ENCODE results near the gene SMPDL3A. TPM values are rescaled to one million over a fixed set of nuclear protein-coding genes. Genes with fewer than 3 reads are reported as not detected.

SMPDL3A gene
- total and polyA plus RNA-seq, 2 of the 8 experiments (the other 6 are each of a cell fraction or from before 2014, with no cell fraction given), result 3.5 to 3.9 TPM

GRCh38 chr6:122803171-122803661, 14.2 kb downstream of the SMPDL3A start:
- Histone ChIP-seq H3K79me2 (ENCODE audit: control insufficient read depth in 1 of 2, insufficient read depth in 2 of 2, low read length in 2 of 2) (no peaks in the 10 kb centered on the region), H2AK5ac (ENCODE audit: low read depth, low read length) (no peak overlapping the region), H3K79me1 (ENCODE audit: low read depth, low read length) (no peaks in the 10 kb centered on the region), H3K9me3 (ENCODE audit: insufficient read depth in 2 of 2, low read depth in 1 of 2, low read length in 1 of 2) (no peaks in the 10 kb centered on the region), H2BK15ac (ENCODE audit: low read length) (no peak overlapping the region), H4K5ac (ENCODE audit: insufficient read length, low read depth, low read length) (no peak overlapping the region), H3K4me1 (replicated peaks in 1 of 4; ENCODE audit: control insufficient read depth in 3 of 4, insufficient read depth in 4 of 4, low read length in 3 of 4) (no peaks in the 10 kb centered on the region), H3K23ac (ENCODE audit: insufficient read length) (no peak overlapping the region), H2BK120ac (replicated peaks; ENCODE audit: low read depth, low read length) (no peak overlapping the region), H3K4me3 (ENCODE audit: extremely low read depth in 1 of 4, insufficient read depth in 2 of 4, low read depth in 3 of 4, low read length in 4 of 4) (no peak overlapping the region), H3K9ac (replicated peaks in 1 of 4; ENCODE audit: extremely low read depth in 1 of 4, low read depth in 3 of 4, low read length in 3 of 4) (no peak overlapping the region), H3K4me2 (ENCODE audit: insufficient read depth in 1 of 2, low read depth in 2 of 2, low read length in 2 of 2) (no peak overlapping the region), H3K27me3 (replicated peaks in 1 of 4; ENCODE audit: control insufficient read depth in 3 of 4, extremely low read depth in 1 of 4, insufficient read depth in 3 of 4, low read length in 3 of 4) (no peaks in the 10 kb centered on the region), H3K14ac (ENCODE audit: insufficient read length) (no peak overlapping the region), H3K36me3 (ENCODE audit: control insufficient read depth in 2 of 4, insufficient read depth in 4 of 4, low read length in 3 of 4) (no peaks in the 10 kb centered on the region; a peak in 1 of 8 replicates), H3K4ac (replicated peaks; ENCODE audit: insufficient read length, low read depth, low read length) (no peak overlapping the region), H3K18ac (ENCODE audit: extremely low read depth, low read length) (no peak overlapping the region), H2BK20ac (ENCODE audit: low read length) (no peak overlapping the region), H4K8ac (ENCODE audit: extremely low read depth, insufficient read depth, low read length) (no peak overlapping the region), H3K23me2 (ENCODE audit: low read depth, low read length) (no peaks in the 10 kb centered on the region), H2BK5ac (ENCODE audit: low read depth, low read length) (no peak overlapping the region), H3K27ac (ENCODE audit: low read depth, low read length) (no peak overlapping the region), H2BK12ac (ENCODE audit: low read depth, low read length) (no peak overlapping the region), H3K56ac (replicated peaks; ENCODE audit: insufficient read length, low read depth, low read length) (no peak overlapping the region), H4K20me1 (replicated peaks in 1 of 2; ENCODE audit: control insufficient read depth in 1 of 2, insufficient read depth in 2 of 2, low read length in 2 of 2) (no peaks in the 10 kb centered on the region), H4K91ac (replicated peaks; ENCODE audit: insufficient read length, low read length) (no peak overlapping the region), H2AFZ (ENCODE audit: low read length) (no peak overlapping the region)
- FAIRE-seq (no peak), DNase-seq (ENCODE audit: low read depth in 1 of 2, low spot score in 2 of 2) (no peak)
- ChIA-PET CTCF (ENCODE audit: partially characterized antibody) (interaction anchor here (1.4 kb wide), 1 partner anchor 37 kb away, joined by 7 read pairs; no protein-coding TSS in a partner anchor), POLR2A (ENCODE audit: partially characterized antibody) (no interaction called here)
- 24% methylated on average over 4 of the region's 4 CpGs; no CpG with 5 or more reads in 1 of the 2 experiments for WGBS, 2 experiments (ENCODE audit: extremely low coverage in 1 of 2, insufficient coverage in 1 of 2, insufficient read length in 1 of 2, insufficient replicate concordance in 2 of 2, low coverage in 1 of 2, low lambda C conversion rate in 2 of 2, missing lambda C conversion rate in 1 of 2)
- TF ChIP-seq RAD21 (IDR thresholded peaks at IDR 0.05 in 1 of 2, conservative IDR thresholded peaks at IDR 0.05 in 1 of 2; ENCODE audit: low read depth in 2 of 2, low read length in 2 of 2), result no peak
- TF ChIP-seq CHD2 (IDR thresholded peaks at IDR 0.05; ENCODE audit: low read length), result no peak
- TF ChIP-seq CBX5 (IDR thresholded peaks at IDR 0.05; ENCODE audit: low read depth, low read length), result no peak

All from H1 (cell line).